ENCODE results near the gene AKR1C2.

GRCh38 chr10:4984971-4985594 is 18.6 kb downstream of the AKR1C2 start:
- TF ChIP-seq CTCF (IDR thresholded peaks at IDR 0.05; ENCODE audit: poor library complexity, severe bottlenecking) = no peak
- TF ChIP-seq EZH2 (IDR thresholded peaks at IDR 0.05; ENCODE audit: borderline replicate concordance, insufficient read depth, low read length, poor library complexity, severe bottlenecking) = no peak
- TF ChIP-seq POLR2AphosphoS5 (IDR thresholded peaks at IDR 0.05) = no peak
- TF ChIP-seq TAF1 (IDR thresholded peaks at IDR 0.05; ENCODE audit: low read depth) = no peak
- no peak for TF ChIP-seq REST (IDR thresholded peaks at IDR 0.05; ENCODE audit: borderline replicate concordance)
- TF ChIP-seq EP300 (conservative IDR thresholded peaks at IDR 0.05; ENCODE audit: poor library complexity, severe bottlenecking) = no peak
- TF ChIP-seq MXI1 (conservative IDR thresholded peaks at IDR 0.05; ENCODE audit: poor library complexity, severe bottlenecking) = no peak
- no peak for TF ChIP-seq RAD21 (conservative IDR thresholded peaks at IDR 0.05)

Data from neural cell (in vitro differentiated cells).